PC-9 (cell line): ENCODE results near the gene SCAPER. TPM values are rescaled to one million over a fixed set of nuclear protein-coding genes. Genes with fewer than 3 reads are reported as not detected.

Experiments
- BruUV-seq: library from RNA; stranded (reverse); fragments of 400-500 nt; replicated peaks from 2 replicates; lab custom pipeline; 2021; lab: Mats Ljungman, UMichigan
- CTCF ChIA-PET: fragments of 300-600 bp; sonication (Branson Sonifier 250); formaldehyde crosslinking; loops from one replicate; lab custom pipeline; 2022; ENCODE audit warnings: antibody characterized with exemption; lab: Charles Lee
- POLR2A ChIA-PET: fragments of 300-600 bp; sonication (Branson Sonifier 250); formaldehyde crosslinking; loops from one replicate; lab custom pipeline; 2022; ENCODE audit warnings: antibody characterized with exemption; ENCODE audit not compliant: unreplicated experiment; lab: Charles Lee
- DNase-seq, 2 experiments: peaks; one replicate each; pipeline versions ENCODE4 v3.0.0 to v3.0.0-alpha.2; 2015 to 2022; ENCODE audit warnings: mixed read lengths in 1 of 2
- H2AFZ ChIP-seq: fragments of 200-600 bp; sonication (generic); 2 replicates; pipeline ENCODE4 v1.8.1; 2017; ENCODE audit warnings: antibody characterized with exemption
- H3F3A ChIP-seq: fragments of 200-600 bp; sonication (generic); 2 replicates; pipeline ENCODE4 v1.8.1; 2017; ENCODE audit warnings: antibody characterized with exemption, mild to moderate bottlenecking, low read depth; ENCODE audit not compliant: insufficient read depth
- H3K27ac ChIP-seq: fragments of 200-600 bp; sonication (generic); 2 replicates; pipeline ENCODE4 v1.6.1; 2016; ENCODE audit warnings: mixed run types
- H3K27me3 ChIP-seq: fragments of 200-600 bp; sonication (generic); 2 replicates; pipeline ENCODE4 v1.6.1; 2016; ENCODE audit warnings: low read depth, mixed run types; ENCODE audit not compliant: insufficient read depth
- H3K36me3 ChIP-seq: fragments of 200-600 bp; sonication (generic); 2 replicates; pipeline ENCODE4 v1.6.1; 2016; ENCODE audit warnings: low read depth, mixed run types
- H3K4me1 ChIP-seq: fragments of 200-600 bp; sonication (generic); replicated peaks from 2 replicates; pipeline ENCODE4 v1.6.1; 2016; ENCODE audit warnings: mixed run types; ENCODE audit not compliant: insufficient read depth
- H3K4me2 ChIP-seq: fragments of 200-600 bp; sonication (generic); 2 replicates; pipeline ENCODE4 v1.6.1; 2017; ENCODE audit warnings: mixed run types
- H3K4me3 ChIP-seq: fragments of 200-600 bp; sonication (generic); 2 replicates; pipeline ENCODE4 v1.6.1; 2016; ENCODE audit warnings: mixed run types
- H3K79me2 ChIP-seq: fragments of 200-600 bp; sonication (generic); 2 replicates; pipeline ENCODE4 v1.6.1; 2017; ENCODE audit warnings: low read depth, mixed run types
- H3K9me2 ChIP-seq: fragments of 200-600 bp; sonication (generic); 2 replicates; pipeline ENCODE4 v1.8.1; 2017; ENCODE audit warnings: mild to moderate bottlenecking; ENCODE audit not compliant: insufficient read depth
- H3K9me3 ChIP-seq: fragments of 200-600 bp; sonication (generic); 2 replicates; pipeline ENCODE4 v1.8.1; 2016; ENCODE audit warnings: low read depth; ENCODE audit not compliant: insufficient read depth
- H4K20me1 ChIP-seq: fragments of 200-600 bp; sonication (generic); 2 replicates; pipeline ENCODE4 v1.8.1; 2017; ENCODE audit not compliant: insufficient read depth
- EZH2 ChIP-seq: fragments of 200-600 bp; sonication (generic); IDR thresholded peaks from 2 replicates; pipeline ENCODE4 v1.8.0; 2017; ENCODE audit warnings: antibody characterized with exemption, low read depth
- intact Hi-C: fragments of 100-400 bp; cut with micrococcal nuclease; formaldehyde crosslinking; loops from one replicate; pipeline ENCODE4 v1.10.0; 2022; ENCODE audit not compliant: unreplicated experiment
- total RNA-seq: library from RNA; stranded (reverse); gene quantifications from 2 replicates; pipeline ENCODE4 v1.2.3, GENCODE V29; 2021
- TF ChIP-seq, protein P1 (sequence below): fragments of 200-600 bp; sonication (generic); conservative IDR thresholded peaks from 2 replicates; pipeline ENCODE4 v1.6.1; 2017; ENCODE audit warnings: mixed run types, antibody characterized with exemption, mild to moderate bottlenecking, moderate library complexity

SCAPER gene
- total RNA-seq, 1 experiment from 2014 or later, result 18.7 TPM

DNA sequence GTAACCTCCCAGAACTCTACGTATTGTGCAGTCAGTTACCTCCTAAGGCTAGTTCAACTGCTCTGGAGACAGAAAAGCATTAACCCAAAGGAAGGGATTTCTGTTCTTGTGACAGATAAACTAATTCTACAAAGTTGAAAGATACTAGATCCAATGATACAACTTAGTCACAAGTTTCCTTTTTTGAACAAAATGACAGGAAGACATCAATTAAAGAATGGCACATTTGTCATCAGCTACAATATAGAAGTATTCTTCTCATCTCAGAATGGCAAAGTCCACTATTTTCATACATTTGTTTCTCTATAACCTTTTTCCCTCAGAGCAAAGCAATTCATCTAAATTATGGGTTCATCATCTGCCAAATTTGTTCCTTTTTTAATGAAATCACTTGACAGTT is 524.9 kb downstream of the SCAPER start:
- Histone ChIP-seq H3K4me3 (no peak overlapping the region), H3K27me3 (no peaks in the 10 kb centered on the region), H3K4me2 (no peak overlapping the region), H3K27ac (no peak overlapping the region), H3F3A (no peaks in the 10 kb centered on the region), H3K36me3 (no peaks in the 10 kb centered on the region), H4K20me1 (no peaks in the 10 kb centered on the region), H3K4me1 (no peaks in the 10 kb centered on the region), H3K9me2 (no peaks in the 10 kb centered on the region), H3K79me2 (no peaks in the 10 kb centered on the region), H2AFZ (no peak overlapping the region), H3K9me3 (no peaks in the 10 kb centered on the region)
- DNase-seq, result no peak
- intact Hi-C loops, result no loop called here
- POLR2A ChIA-PET, result no interaction called here
- TF ChIP-seq, protein P1, sequence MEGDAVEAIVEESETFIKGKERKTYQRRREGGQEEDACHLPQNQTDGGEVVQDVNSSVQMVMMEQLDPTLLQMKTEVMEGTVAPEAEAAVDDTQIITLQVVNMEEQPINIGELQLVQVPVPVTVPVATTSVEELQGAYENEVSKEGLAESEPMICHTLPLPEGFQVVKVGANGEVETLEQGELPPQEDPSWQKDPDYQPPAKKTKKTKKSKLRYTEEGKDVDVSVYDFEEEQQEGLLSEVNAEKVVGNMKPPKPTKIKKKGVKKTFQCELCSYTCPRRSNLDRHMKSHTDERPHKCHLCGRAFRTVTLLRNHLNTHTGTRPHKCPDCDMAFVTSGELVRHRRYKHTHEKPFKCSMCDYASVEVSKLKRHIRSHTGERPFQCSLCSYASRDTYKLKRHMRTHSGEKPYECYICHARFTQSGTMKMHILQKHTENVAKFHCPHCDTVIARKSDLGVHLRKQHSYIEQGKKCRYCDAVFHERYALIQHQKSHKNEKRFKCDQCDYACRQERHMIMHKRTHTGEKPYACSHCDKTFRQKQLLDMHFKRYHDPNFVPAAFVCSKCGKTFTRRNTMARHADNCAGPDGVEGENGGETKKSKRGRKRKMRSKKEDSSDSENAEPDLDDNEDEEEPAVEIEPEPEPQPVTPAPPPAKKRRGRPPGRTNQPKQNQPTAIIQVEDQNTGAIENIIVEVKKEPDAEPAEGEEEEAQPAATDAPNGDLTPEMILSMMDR, result no peak
- no peak for TF ChIP-seq EZH2
- CTCF ChIA-PET, result no interaction called here
- no TSS peak for BruUV-seq

DNA sequence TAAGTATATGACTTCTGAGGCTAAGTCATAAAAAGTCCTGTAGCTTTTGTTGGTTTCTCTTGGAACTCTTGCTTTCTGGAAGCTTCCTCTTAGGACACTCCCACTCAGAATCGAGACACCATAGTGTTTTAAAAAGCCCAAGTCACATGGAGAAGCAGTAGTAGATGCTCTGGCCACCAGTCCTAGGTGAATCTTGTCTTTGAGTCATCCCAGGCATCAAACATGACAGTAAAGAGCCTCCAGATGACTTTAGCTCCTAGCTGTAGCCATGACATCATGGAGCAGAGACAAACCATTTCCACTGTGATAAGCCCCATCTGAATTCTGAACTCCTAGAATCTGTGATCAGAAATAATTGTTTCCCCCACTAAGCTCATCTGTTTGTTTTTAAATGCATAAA is 526.4 kb downstream of the SCAPER start:
- no peak overlapping the region for H3K4me2 ChIP-seq
- no peaks in the 10 kb centered on the region for H3K36me3 ChIP-seq
- no peaks in the 10 kb centered on the region for H4K20me1 ChIP-seq
- H3K4me3 ChIP-seq, result no peak overlapping the region
- no TSS peak for BruUV-seq
- no peaks in the 10 kb centered on the region for H3K9me2 ChIP-seq
- H3K9me3 ChIP-seq, result no peaks in the 10 kb centered on the region
- intact Hi-C loops, result no loop called here
- ChIA-PET CTCF (no interaction called here), POLR2A (no interaction called here)
- TF ChIP-seq EZH2, result no peak
- TF ChIP-seq, protein P1, result no peak
- H3K4me1 ChIP-seq, result no peaks in the 10 kb centered on the region
- no peaks in the 10 kb centered on the region for H3K27me3 ChIP-seq
- no peak overlapping the region for H2AFZ ChIP-seq
- no peaks in the 10 kb centered on the region for H3K79me2 ChIP-seq
- no peaks in the 10 kb centered on the region for H3F3A ChIP-seq
- no peak for DNase-seq
- H3K27ac ChIP-seq, result no peak overlapping the region

DNA sequence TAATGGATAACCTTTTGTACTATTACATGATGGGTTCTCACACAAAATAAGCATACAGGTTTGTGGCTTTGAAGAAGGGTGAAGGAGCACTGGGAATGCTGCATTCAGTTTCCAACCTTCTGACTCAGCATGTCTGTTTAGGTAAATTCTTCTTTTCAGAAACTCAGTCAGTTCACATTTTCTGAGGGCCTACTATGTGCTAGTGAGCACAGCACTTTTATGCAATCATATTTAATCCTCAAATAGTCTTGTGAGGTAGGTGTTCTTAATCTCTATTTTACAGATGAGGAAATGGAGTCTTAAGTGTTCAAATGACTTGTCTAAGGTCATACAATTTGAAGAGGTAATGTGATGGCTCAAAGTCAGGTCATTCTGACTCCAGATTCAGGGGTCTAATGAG is 527.4 kb downstream of the SCAPER start:
- no peaks in the 10 kb centered on the region for H3K79me2 ChIP-seq
- no peaks in the 10 kb centered on the region for H3F3A ChIP-seq
- no peaks in the 10 kb centered on the region for H3K36me3 ChIP-seq
- TF ChIP-seq EZH2, result no peak
- TF ChIP-seq, protein P1, result no peak
- ChIA-PET POLR2A (no interaction called here), CTCF (no interaction called here)
- H3K4me1 ChIP-seq, result no peaks in the 10 kb centered on the region
- no peaks in the 10 kb centered on the region for H4K20me1 ChIP-seq
- no peak overlapping the region for H3K27ac ChIP-seq
- BruUV-seq, result no TSS peak
- H3K9me2 ChIP-seq, result no peaks in the 10 kb centered on the region
- no peaks in the 10 kb centered on the region for H3K9me3 ChIP-seq
- intact Hi-C loops, result no loop called here
- H2AFZ ChIP-seq, result no peak overlapping the region
- H3K4me3 ChIP-seq, result no peak overlapping the region
- DNase-seq, result no peak
- H3K4me2 ChIP-seq, result no peak overlapping the region
- H3K27me3 ChIP-seq, result no peaks in the 10 kb centered on the region
